Endothelial cell of umbilical vein (primary cell): Measurements from ENCODE around the gene CDC42EP3. TPM values are rescaled to one million over a fixed set of nuclear protein-coding genes. Genes with fewer than 3 reads are reported as not detected.
A peak's percentile ranks its signal among the peaks of the same experiment; 100 is the strongest.

Source experiments
- BruUV-seq: library from RNA; stranded (reverse); fragments of 400-500 nt; replicated peaks from 2 replicates; lab custom pipeline; 2021; lab: Mats Ljungman, UMichigan
- CTCF ChIA-PET: fragments of 300-600, 350-600 bp; sonication (Branson Sonifier 250); formaldehyde crosslinking; loops from one replicate; lab custom pipeline; 2021; ENCODE audit warnings: antibody characterized with exemption, inconsistent platforms; lab: Charles Lee
- POLR2A ChIA-PET: fragments of 300-600, 350-600 bp; sonication (Branson Sonifier 250); formaldehyde crosslinking; loops from one replicate; lab custom pipeline; 2021; ENCODE audit warnings: antibody characterized with exemption, inconsistent platforms; lab: Charles Lee
- DNase-seq: peaks from one replicate; pipeline ENCODE4 v3.0.0-alpha.2; 2011; ENCODE audit warnings: low read depth, low spot score
- FAIRE-seq: peaks from 2 replicates; lab custom pipeline; 2011; peaks lifted over from hg19 to GRCh38; lab: Jason Lieb, UNC
- H2AFZ ChIP-seq: 2 replicates; pipeline ENCODE4 v1.6.0; 2012; ENCODE audit warnings: low read depth, low read length, control low read depth, inconsistent platforms
- H3K27ac ChIP-seq: 2 replicates; pipeline ENCODE4 v1.5.1; 2011; ENCODE audit warnings: low read depth, mild to moderate bottlenecking, control low read depth, low read length, moderate library complexity; ENCODE audit not compliant: insufficient read depth
- H3K27me3 ChIP-seq, 2 experiments: 2 replicates each; pipeline versions ENCODE4 v1.6.0 to v1.6.1; 2011; ENCODE audit warnings: low read length in 2 of 2, mixed read lengths in 1 of 2; ENCODE audit not compliant: control insufficient read depth in 2 of 2, insufficient read depth in 2 of 2
- H3K36me3 ChIP-seq, 2 experiments: 2 replicates in 1 of 2; 3 replicates in 1 of 2; pipeline ENCODE4 v1.5.1; 2011; ENCODE audit warnings: low read length in 2 of 2, mild to moderate bottlenecking in 1 of 2, moderate library complexity in 1 of 2; ENCODE audit not compliant: control insufficient read depth in 2 of 2, insufficient read depth in 2 of 2; ENCODE audit errors: extremely low read depth in 1 of 2
- H3K4me1 ChIP-seq: 3 replicates; pipeline ENCODE4 v1.5.1; 2011; ENCODE audit warnings: mild to moderate bottlenecking, low read length; ENCODE audit not compliant: control insufficient read depth, insufficient read depth; ENCODE audit errors: extremely low read depth
- H3K4me2 ChIP-seq: 2 replicates; pipeline ENCODE4 v1.6.1; 2011; ENCODE audit warnings: low read length, control low read depth, mixed read lengths; ENCODE audit not compliant: insufficient read depth
- H3K4me3 ChIP-seq, 3 experiments: fragments of 200-600 bp in 1 of 3; sonication (generic), shearing (Covaris generic) in 1 of 3; replicated peaks in 1 of 3; 2 replicates each; pipeline ENCODE4 v1.5.1; 2011 to 2016; ENCODE audit warnings: control low read depth in 3 of 3, low read length in 3 of 3, mild to moderate bottlenecking in 2 of 3, inconsistent platforms in 1 of 3, low read depth in 1 of 3, moderate library complexity in 1 of 3; ENCODE audit not compliant: insufficient read depth in 1 of 3
- H3K79me2 ChIP-seq: 2 replicates; pipeline ENCODE4 v1.6.0; 2012; ENCODE audit warnings: low read length, inconsistent platforms; ENCODE audit not compliant: control insufficient read depth, insufficient read depth
- H3K9ac ChIP-seq: replicated peaks from 2 replicates; pipeline ENCODE3; 2011; ENCODE audit warnings: low read length, control low read depth; ENCODE audit not compliant: insufficient read depth; ENCODE audit errors: extremely low read depth
- H3K9me1 ChIP-seq: replicated peaks from 3 replicates; pipeline ENCODE4 v1.6.0; 2011; ENCODE audit warnings: mild to moderate bottlenecking, low read length; ENCODE audit not compliant: control insufficient read depth, insufficient read depth; ENCODE audit errors: extremely low read depth
- H3K9me3 ChIP-seq: replicated peaks from 2 replicates; pipeline ENCODE4 v1.5.1; 2012; ENCODE audit warnings: low read length, inconsistent platforms; ENCODE audit not compliant: control insufficient read depth, insufficient read depth
- H4K20me1 ChIP-seq: replicated peaks from 2 replicates; pipeline ENCODE3; 2011; ENCODE audit warnings: mild to moderate bottlenecking, low read length; ENCODE audit not compliant: control insufficient read depth, insufficient read depth; ENCODE audit errors: extremely low read depth
- EZH2 ChIP-seq: IDR thresholded peaks from 2 replicates; pipeline ENCODE4 v1.6.1; 2012; ENCODE audit warnings: borderline replicate concordance, low read depth, mild to moderate bottlenecking, moderate library complexity, low read length, inconsistent platforms; ENCODE audit not compliant: severe bottlenecking
- FOS ChIP-seq: IDR thresholded peaks from 2 replicates; pipeline ENCODE4 v1.6.1; 2011; ENCODE audit warnings: mild to moderate bottlenecking, low read length, moderate library complexity, borderline replicate concordance; ENCODE audit not compliant: insufficient read depth
- GATA2 ChIP-seq: IDR thresholded peaks from 2 replicates; pipeline ENCODE4 v1.7.0; 2011; ENCODE audit warnings: low read depth, mild to moderate bottlenecking, moderate library complexity, mixed read lengths, low read length; ENCODE audit not compliant: insufficient read length, insufficient read depth
- JUN ChIP-seq: IDR thresholded peaks from 2 replicates; pipeline ENCODE4 v1.6.1; 2011; ENCODE audit warnings: borderline replicate concordance, low read depth; ENCODE audit not compliant: insufficient read length, insufficient read depth
- MYC ChIP-seq: IDR thresholded peaks from one replicate; pipeline ENCODE4 v1.6.1; 2011; ENCODE audit warnings: mild to moderate bottlenecking, low read depth, low read length
- POLR2A ChIP-seq: IDR thresholded peaks from 2 replicates; pipeline ENCODE4 v1.6.1; 2012; ENCODE audit warnings: low read depth, mild to moderate bottlenecking, control low read depth, low read length
- POLR2AphosphoS5 ChIP-seq: IDR thresholded peaks from 2 replicates; pipeline ENCODE4 v1.6.1; 2012; ENCODE audit warnings: low read depth, mild to moderate bottlenecking, control low read depth, low read length, moderate library complexity; ENCODE audit not compliant: insufficient read depth
- dilution Hi-C: fragments of 300-500 bp; cut with MboI; formaldehyde crosslinking; loops from one replicate; pipeline ENCODE4 v1.15.0; 2019; ENCODE audit warnings: low sequenced_read_pairs; ENCODE audit not compliant: extremely low pct_ligation_motif_present
- intact Hi-C: fragments of 100-400 bp; cut with micrococcal nuclease; formaldehyde crosslinking; loops from one replicate; pipeline ENCODE4 v1.10.0; 2022
- polyA plus RNA-seq, 4 experiments: library from polyadenylated mRNA; depleted of rRNA in 3 of 4; stranded (reverse) in 3 of 4; unstranded in 1 of 4; fragments of >200 nt; gene quantifications; 2 replicates each; pipeline versions ENCODE4 v1.2.1 to v1.2.3, GENCODE V29; 2011 to 2012; ENCODE audit warnings: missing spikeins in 1 of 4
- total RNA-seq: library from RNA; stranded (reverse); gene quantifications from 2 replicates; pipeline ENCODE4 v1.2.3, GENCODE V29; 2021
- TF ChIP-seq, protein P1 (sequence below): IDR thresholded peaks from 2 replicates; pipeline ENCODE4 v1.6.1; 2011; ENCODE audit not compliant: insufficient read depth, insufficient read length
- TF ChIP-seq, protein P2 (sequence below), 2 donors: IDR thresholded peaks; 1 replicate in 1 of 2; 2 replicates in 1 of 2; pipeline ENCODE4 v1.5.1; 2011; ENCODE audit warnings: low read length in 2 of 2, mild to moderate bottlenecking in 2 of 2, moderate library complexity in 2 of 2, control low read depth in 1 of 2, inconsistent platforms in 1 of 2, low read depth in 1 of 2; ENCODE audit not compliant: insufficient read depth in 1 of 2; ENCODE audit errors: extremely low read depth in 1 of 2

CDC42EP3 gene
- total and polyA plus RNA-seq, 2 donors (not counting 3 experiments of a cell fraction or from before 2014, with no cell fraction given) = 14.6 to 54.7 TPM

DNA sequence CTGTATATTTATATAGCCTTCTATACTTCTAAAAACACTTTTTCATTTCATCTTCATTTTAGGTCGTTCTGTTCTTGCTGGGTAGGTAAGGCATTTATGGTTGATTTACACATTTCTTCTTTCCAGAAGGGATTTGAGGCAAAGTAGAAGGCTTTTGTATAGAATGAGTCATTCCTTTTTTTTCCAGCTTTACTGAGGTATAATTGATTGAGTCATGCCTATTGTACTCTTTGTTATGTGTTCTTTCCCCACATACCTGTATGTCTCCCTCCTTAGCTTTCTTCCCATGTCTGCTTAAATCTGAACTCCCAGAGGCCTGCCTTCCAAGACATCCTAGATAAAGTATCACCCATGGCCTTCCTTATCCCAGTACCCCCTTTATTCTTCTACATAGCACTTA is 4.8 kb upstream of the CDC42EP3 start:
- dilution Hi-C loops (no loop called here), intact Hi-C loops (no loop called here)
- TF ChIP-seq FOS (peak; percentile 95), JUN (peak; percentile 98), GATA2 (no peak)
- POLR2A ChIA-PET = interaction anchor here (0.6 kb wide), 1 partner anchor 157 kb away, joined by 4 read pairs; no protein-coding TSS in a partner anchor
- no peaks in the 10 kb centered on the region for H3K9me1 ChIP-seq
- peaks cover 17% of the 10 kb centered on the region for H3K4me1 ChIP-seq
- no peaks in the 10 kb centered on the region for H3K36me3 ChIP-seq
- FAIRE-seq (peak; percentile 85), DNase-seq (peak; percentile 84)
- BruUV-seq = no TSS peak
- CTCF ChIA-PET = interaction anchor here (0.7 to 3.8 kb wide), 13 partner anchors 9 to 280 kb away, joined by 3 to 38 read pairs (median 4); no protein-coding TSS in a partner anchor
- no peak overlapping the region for H2AFZ ChIP-seq
- peaks cover 1% of the 10 kb centered on the region for H3K79me2 ChIP-seq
- no peak overlapping the region for H3K4me3 ChIP-seq
- H3K9ac ChIP-seq = no peak overlapping the region
- peak overlapping the region; percentile 47 for H3K27ac ChIP-seq
- peak overlapping the region; percentile 35 for H3K4me2 ChIP-seq
- H4K20me1 ChIP-seq = no peaks in the 10 kb centered on the region
- no peaks in the 10 kb centered on the region for H3K27me3 ChIP-seq
- no peaks in the 10 kb centered on the region for H3K9me3 ChIP-seq

DNA sequence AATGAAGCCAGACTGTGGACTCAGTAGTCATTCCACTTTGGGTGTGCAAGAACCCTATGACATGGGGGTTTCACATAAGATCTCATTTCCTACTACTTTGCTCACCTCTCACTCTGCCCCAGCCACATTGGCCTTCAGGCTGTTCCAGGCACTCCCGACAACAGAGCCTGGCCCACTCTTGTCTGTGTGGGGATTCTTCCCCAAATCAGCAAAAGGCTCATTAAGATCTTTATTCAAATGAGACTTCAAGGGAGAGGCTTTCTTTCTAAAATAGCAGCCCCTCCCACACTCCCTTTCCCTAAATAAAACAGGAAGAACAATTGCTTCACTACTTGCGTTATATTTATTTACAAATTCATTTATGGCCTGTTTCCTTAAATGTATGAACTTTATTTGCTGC is 3.5 kb upstream of the CDC42EP3 start:
- Histone ChIP-seq H3K9ac (no peak overlapping the region), H3K27ac (no peak overlapping the region), H3K27me3 (no peaks in the 10 kb centered on the region), H3K36me3 (no peaks in the 10 kb centered on the region), H3K9me1 (no peaks in the 10 kb centered on the region), H3K9me3 (no peaks in the 10 kb centered on the region), H3K79me2 (peaks cover 15% of the 10 kb centered on the region), H3K4me2 (no peak overlapping the region), H4K20me1 (no peaks in the 10 kb centered on the region), H3K4me3 (no peak overlapping the region), H3K4me1 (peaks cover 20% of the 10 kb centered on the region), H2AFZ (no peak overlapping the region)
- TF ChIP-seq MYC (no peak), GATA2 (no peak), POLR2AphosphoS5 (no peak), FOS (no peak), EZH2 (no peak), POLR2A (no peak), JUN (no peak)
- TF ChIP-seq, protein P1, sequence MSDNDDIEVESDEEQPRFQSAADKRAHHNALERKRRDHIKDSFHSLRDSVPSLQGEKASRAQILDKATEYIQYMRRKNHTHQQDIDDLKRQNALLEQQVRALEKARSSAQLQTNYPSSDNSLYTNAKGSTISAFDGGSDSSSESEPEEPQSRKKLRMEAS = no peak
- TF ChIP-seq, protein P2, sequence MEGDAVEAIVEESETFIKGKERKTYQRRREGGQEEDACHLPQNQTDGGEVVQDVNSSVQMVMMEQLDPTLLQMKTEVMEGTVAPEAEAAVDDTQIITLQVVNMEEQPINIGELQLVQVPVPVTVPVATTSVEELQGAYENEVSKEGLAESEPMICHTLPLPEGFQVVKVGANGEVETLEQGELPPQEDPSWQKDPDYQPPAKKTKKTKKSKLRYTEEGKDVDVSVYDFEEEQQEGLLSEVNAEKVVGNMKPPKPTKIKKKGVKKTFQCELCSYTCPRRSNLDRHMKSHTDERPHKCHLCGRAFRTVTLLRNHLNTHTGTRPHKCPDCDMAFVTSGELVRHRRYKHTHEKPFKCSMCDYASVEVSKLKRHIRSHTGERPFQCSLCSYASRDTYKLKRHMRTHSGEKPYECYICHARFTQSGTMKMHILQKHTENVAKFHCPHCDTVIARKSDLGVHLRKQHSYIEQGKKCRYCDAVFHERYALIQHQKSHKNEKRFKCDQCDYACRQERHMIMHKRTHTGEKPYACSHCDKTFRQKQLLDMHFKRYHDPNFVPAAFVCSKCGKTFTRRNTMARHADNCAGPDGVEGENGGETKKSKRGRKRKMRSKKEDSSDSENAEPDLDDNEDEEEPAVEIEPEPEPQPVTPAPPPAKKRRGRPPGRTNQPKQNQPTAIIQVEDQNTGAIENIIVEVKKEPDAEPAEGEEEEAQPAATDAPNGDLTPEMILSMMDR (IDR thresholded peaks at IDR 0.05; ENCODE audit: extremely low read depth in 1 of 2, insufficient read depth in 1 of 2, low read depth in 1 of 2, low read length in 2 of 2) = no peak
- FAIRE-seq (no peak), DNase-seq (no peak)
- intact Hi-C loops (loop anchor here (5.0 kb wide), 2 partner anchors 102 to 202 kb away; no protein-coding TSS in a partner anchor), dilution Hi-C loops (no loop called here)
- ChIA-PET CTCF (interaction anchor here (1.0 to 3.8 kb wide), 8 partner anchors 18 to 260 kb away, joined by 3 to 38 read pairs (median 8); no protein-coding TSS in a partner anchor), POLR2A (no interaction called here)
- no TSS peak for BruUV-seq
